WTC11 (cell line): ENCODE results near the gene PPEF1. TPM values are rescaled to one million over a fixed set of nuclear protein-coding genes. Genes with fewer than 3 reads are reported as not detected.

Experiments used
- ATAC-seq: fragments of 200-7000 bp; cut with Tn5 transposase; 2 replicates; pipeline ENCODE4 v1.10.0; 2021; ENCODE audit warnings: mild to moderate bottlenecking, moderate library complexity
- CTCF ChIA-PET: fragments of 300-600 bp; sonication (Branson Sonifier 250); formaldehyde crosslinking; loops from one replicate; lab custom pipeline; 2021; ENCODE audit warnings: antibody characterized with exemption; lab: Charles Lee
- POLR2A ChIA-PET: fragments of 350-600 bp; sonication (Branson Sonifier 250); formaldehyde crosslinking; loops from one replicate; lab custom pipeline; 2021; ENCODE audit warnings: antibody characterized with exemption; lab: Charles Lee
- DNase-seq: peaks from one replicate; pipeline ENCODE4 v3.0.0; 2021; ENCODE audit warnings: low spot score
- H3K27ac Mint-ChIP-seq: 2 replicates; pipeline ENCODE4 v1.8.0; 2021; ENCODE audit warnings: mixed read lengths
- H3K27me3 Mint-ChIP-seq: 2 replicates; pipeline ENCODE4 v1.8.0; 2021; ENCODE audit warnings: low read depth, mild to moderate bottlenecking, moderate library complexity, mixed read lengths
- H3K36me3 Mint-ChIP-seq: 2 replicates; pipeline ENCODE4 v1.8.0; 2021; ENCODE audit warnings: mixed read lengths
- H3K4me1 Mint-ChIP-seq: 2 replicates; pipeline ENCODE4 v1.8.0; 2022; ENCODE audit warnings: mixed read lengths
- H3K4me3 Mint-ChIP-seq: 2 replicates; pipeline ENCODE4 v1.8.0; 2021; ENCODE audit warnings: mild to moderate bottlenecking, moderate library complexity, mixed read lengths
- H3K9me3 Mint-ChIP-seq: 2 replicates; pipeline ENCODE4 v1.8.0; 2021; ENCODE audit warnings: mixed read lengths
- AR ChIP-seq: fragments of 250-450 bp; sonication (Bioruptor Pico); IDR thresholded peaks from 2 replicates; pipeline ENCODE4 v1.9.0; 2021; ENCODE audit warnings: mild to moderate bottlenecking
- CDX4 ChIP-seq: fragments of 250-450 bp; sonication (Bioruptor Pico); IDR thresholded peaks from 2 replicates; pipeline ENCODE4 v1.9.0; 2021; ENCODE audit warnings: moderate library complexity, mild to moderate bottlenecking, inconsistent platforms, borderline replicate concordance
- CREM ChIP-seq: sonication (generic); formaldehyde crosslinking; IDR thresholded peaks from 2 replicates; pipeline ENCODE4 v1.8.1; 2022; ENCODE audit warnings: mild to moderate bottlenecking, missing genetic modification reagents, moderate library complexity
- ERG ChIP-seq: fragments of 250-450 bp; sonication (Bioruptor Pico); IDR thresholded peaks from 2 replicates; pipeline ENCODE4 v1.8.0; 2021; ENCODE audit warnings: mild to moderate bottlenecking
- FOXK1 ChIP-seq: sonication (generic); formaldehyde crosslinking; IDR thresholded peaks from 2 replicates; pipeline ENCODE4 v1.8.0; 2022; ENCODE audit warnings: mild to moderate bottlenecking, moderate library complexity, missing genetic modification reagents
- HMGA2 ChIP-seq: fragments of 250-450 bp; sonication (Bioruptor Pico); IDR thresholded peaks from 2 replicates; pipeline ENCODE4 v1.4.0; 2021; ENCODE audit warnings: mild to moderate bottlenecking, moderate library complexity
- JAZF1 ChIP-seq: fragments of 250-450 bp; sonication (Bioruptor Pico); IDR thresholded peaks from 2 replicates; pipeline ENCODE4 v1.9.0; 2021; ENCODE audit warnings: moderate library complexity, mild to moderate bottlenecking, inconsistent platforms
- MYBL2 ChIP-seq: sonication (generic); formaldehyde crosslinking; IDR thresholded peaks from 2 replicates; pipeline ENCODE4 v1.8.1; 2023; ENCODE audit warnings: mild to moderate bottlenecking, moderate library complexity, missing genetic modification reagents
- OVOL2 ChIP-seq: fragments of 250-450 bp; sonication (Bioruptor Pico); IDR thresholded peaks from 2 replicates; pipeline ENCODE4 v1.9.0; 2021; ENCODE audit warnings: mild to moderate bottlenecking, borderline replicate concordance
- PRDM15 ChIP-seq: sonication (generic); formaldehyde crosslinking; IDR thresholded peaks from 2 replicates; pipeline ENCODE4 v1.8.0; 2022; ENCODE audit warnings: missing genetic modification reagents
- PREB ChIP-seq: sonication (generic); formaldehyde crosslinking; IDR thresholded peaks from 2 replicates; pipeline ENCODE4 v1.8.1; 2022; ENCODE audit warnings: mild to moderate bottlenecking, missing genetic modification reagents, moderate library complexity, borderline replicate concordance
- PRRX2 ChIP-seq: fragments of 250-450 bp; sonication (Bioruptor Pico); IDR thresholded peaks from 2 replicates; pipeline ENCODE4 v1.8.0; 2021; ENCODE audit warnings: mild to moderate bottlenecking
- TEAD1 ChIP-seq: sonication (generic); formaldehyde crosslinking; IDR thresholded peaks from 2 replicates; pipeline ENCODE4 v1.8.0; 2022; ENCODE audit warnings: mild to moderate bottlenecking, missing genetic modification reagents
- USF1 ChIP-seq: sonication (generic); formaldehyde crosslinking; IDR thresholded peaks from 2 replicates; pipeline ENCODE4 v1.8.0; 2022; ENCODE audit warnings: mild to moderate bottlenecking, missing genetic modification reagents
- ZNF138 ChIP-seq: sonication (generic); formaldehyde crosslinking; conservative IDR thresholded peaks from 2 replicates; pipeline ENCODE4 v1.8.1; 2022; ENCODE audit warnings: mild to moderate bottlenecking, moderate library complexity, missing genetic modification reagents
- ZNF263 ChIP-seq: sonication (generic); formaldehyde crosslinking; IDR thresholded peaks from 2 replicates; pipeline ENCODE4 v1.8.1; 2022; ENCODE audit warnings: low read depth, mild to moderate bottlenecking, moderate library complexity, missing genetic modification reagents
- ZNF423 ChIP-seq: fragments of 250-450 bp; sonication (Bioruptor Pico); IDR thresholded peaks from 2 replicates; pipeline ENCODE4 v2.1.2; 2022; ENCODE audit warnings: mild to moderate bottlenecking, moderate library complexity
- total RNA-seq: library from RNA; stranded (reverse); gene quantifications from 3 replicates; pipeline ENCODE4 v1.2.3, GENCODE V29; 2021

Gene PPEF1
- total RNA-seq, 1 experiment from 2014 or later = 0.31 TPM

GRCh38 chrX:18714910-18715309 is 7.5 kb downstream of the PPEF1 start (continued):
- no peak for TF ChIP-seq USF1 (CRISPR knock-in tag)

GRCh38 chrX:18719852-18720251 is 12.4 kb downstream of the PPEF1 start:
- CTCF ChIA-PET = no interaction called here
- Mint-ChIP-seq H3K4me3 (no peak overlapping the region), H3K36me3 (no peaks in the 10 kb centered on the region), H3K27me3 (no peaks in the 10 kb centered on the region; the same call in 1 of the 2 replicates), H3K9me3 (no peaks in the 10 kb centered on the region), H3K27ac (no peak overlapping the region), H3K4me1 (peaks cover 9% of the 10 kb centered on the region)
- POLR2A ChIA-PET = interaction anchor here (0.6 kb wide), 1 partner anchor 236 kb away, joined by 4 read pairs; no protein-coding TSS in a partner anchor
- DNase-seq (no peak), ATAC-seq (no peak)
- no peak for TF ChIP-seq TEAD1 (CRISPR knock-in tag)
- TF ChIP-seq CDX4 (CRISPR knock-in tag) = no peak
- TF ChIP-seq ERG (CRISPR knock-in tag) = no peak
- TF ChIP-seq PRRX2 = no peak
- no peak for TF ChIP-seq PREB (CRISPR knock-in tag)
- TF ChIP-seq FOXK1 = no peak
- TF ChIP-seq PRDM15 = no peak
- no peak for TF ChIP-seq ZNF423 (CRISPR knock-in tag)

GRCh38 chrX:18721683-18722499 is 14.4 kb downstream of the PPEF1 start:
- no peaks in the 10 kb centered on the region; the same call in 1 of the 2 replicates for H3K27me3 Mint-ChIP-seq
- no peak overlapping the region for H3K4me3 Mint-ChIP-seq
- ChIA-PET POLR2A (no interaction called here), CTCF (no interaction called here)
- ATAC-seq (no peak), DNase-seq (no peak)
- no peak overlapping the region for H3K27ac Mint-ChIP-seq
- H3K4me1 Mint-ChIP-seq = peaks cover 9% of the 10 kb centered on the region
- TF ChIP-seq CREM = no peak
- TF ChIP-seq JAZF1 (CRISPR knock-in tag) = no peak
- no peaks in the 10 kb centered on the region for H3K9me3 Mint-ChIP-seq
- H3K36me3 Mint-ChIP-seq = no peaks in the 10 kb centered on the region

GRCh38 chrX:18722500-18723071 is 15.1 kb downstream of the PPEF1 start:
- H3K9me3 Mint-ChIP-seq = no peaks in the 10 kb centered on the region
- DNase-seq (no peak), ATAC-seq (no peak)
- ChIA-PET POLR2A (no interaction called here), CTCF (interaction anchor here (0.7 kb wide), 1 partner anchor 164 kb away, joined by 3 read pairs; no protein-coding TSS in a partner anchor)
- H3K36me3 Mint-ChIP-seq = no peaks in the 10 kb centered on the region
- H3K4me3 Mint-ChIP-seq = no peak overlapping the region
- H3K27ac Mint-ChIP-seq = no peak overlapping the region
- H3K4me1 Mint-ChIP-seq = peaks cover 9% of the 10 kb centered on the region
- H3K27me3 Mint-ChIP-seq = no peaks in the 10 kb centered on the region; the same call in 1 of the 2 replicates
- no peak for TF ChIP-seq MYBL2
- TF ChIP-seq PREB (CRISPR knock-in tag) = no peak
- no peak for TF ChIP-seq AR
- TF ChIP-seq OVOL2 (CRISPR knock-in tag) = no peak
- no peak for TF ChIP-seq ZNF138
- no peak for TF ChIP-seq HMGA2 (CRISPR knock-in tag)
- no peak for TF ChIP-seq ZNF263 (CRISPR knock-in tag)
